K562 (cell line): Measurements from ENCODE around the gene TMEM203. TPM values are rescaled to one million over a fixed set of nuclear protein-coding genes. Genes with fewer than 3 reads are reported as not detected.

Experiments
- ATAC-seq: fragments of 200-7000 bp; cut with Tn5 transposase; 3 replicates; pipeline ENCODE4 v1.9.1; 2020; ENCODE audit warnings: moderate library complexity
- BruUV-seq: library from RNA; stranded (reverse); fragments of 400-500 nt; replicated peaks from 2 replicates; lab custom pipeline; 2021; lab: Mats Ljungman, UMichigan
- CTCF ChIA-PET: fragments of 300-600 bp; formaldehyde crosslinking; extraction: SDS; loops from one replicate; lab custom pipeline; 2021; ENCODE audit warnings: low intra/inter-chr PET ratio; lab: Yijun Ruan, JAX
- POLR2A ChIA-PET: fragments of 300-600, 350-650 bp; sonication (Branson Sonifier 250); formaldehyde crosslinking; extraction: SDS; loops from one replicate; lab custom pipeline; 2021; ENCODE audit warnings: antibody characterized with exemption, inconsistent platforms; lab: Yijun Ruan, JAX
- DNase-seq, 4 experiments: peaks; one replicate each; pipeline versions ENCODE4 v3.0.0 to v3.0.0-alpha.2; 2011 to 2018; ENCODE audit warnings: low spot score in 3 of 4, mixed read lengths in 3 of 4; ENCODE audit errors: extremely low read depth in 1 of 4
- FAIRE-seq: peaks from 2 replicates; lab custom pipeline; 2011; peaks lifted over from hg19 to GRCh38; lab: Jason Lieb, UNC
- H2AFZ ChIP-seq: 2 replicates; pipeline ENCODE4 v1.6.0; 2011; ENCODE audit warnings: low read depth, low read length, control low read depth, inconsistent platforms
- H3K27ac ChIP-seq: fragments of 200-600 bp; 3 replicates; pipeline ENCODE4 v1.8.0; 2011; ENCODE audit warnings: low read depth, mild to moderate bottlenecking, control low read depth, inconsistent platforms, low read length, moderate library complexity, mixed read lengths; ENCODE audit errors: extremely low read depth
- H3K27me3 ChIP-seq, 2 experiments: fragments of 300-600 bp in 1 of 2; 2 replicates in 1 of 2; 3 replicates in 1 of 2; pipeline versions ENCODE4 v1.6.0 to v1.8.0; 2011; ENCODE audit warnings: inconsistent platforms in 2 of 2, low read length in 2 of 2, mild to moderate bottlenecking in 1 of 2, mixed read lengths in 1 of 2, moderate library complexity in 1 of 2; ENCODE audit not compliant: control insufficient read depth in 2 of 2, insufficient read depth in 2 of 2
- H3K36me3 ChIP-seq: fragments of 300-600 bp; 3 replicates; pipeline ENCODE4 v1.8.0; 2011; ENCODE audit warnings: mild to moderate bottlenecking, low read length, inconsistent platforms; ENCODE audit not compliant: control insufficient read depth, insufficient read depth
- H3K4me1 ChIP-seq, 2 experiments: fragments of 200-600 bp in 1 of 2; replicated peaks in 1 of 2; 2 replicates in 1 of 2; 3 replicates in 1 of 2; pipeline versions ENCODE4 v1.5.1 to v1.8.0; 2011; ENCODE audit warnings: inconsistent platforms in 2 of 2, low read length in 2 of 2, mild to moderate bottlenecking in 1 of 2, mixed read lengths in 1 of 2, moderate library complexity in 1 of 2; ENCODE audit not compliant: control insufficient read depth in 2 of 2, insufficient read depth in 2 of 2
- H3K4me2 ChIP-seq: 2 replicates; pipeline ENCODE4 v1.6.1; 2011; ENCODE audit warnings: low read length, control low read depth, inconsistent platforms, mixed read lengths; ENCODE audit not compliant: insufficient read depth
- H3K4me3 ChIP-seq: fragments of 200-600 bp; sonication (generic), shearing (Covaris generic); 2 replicates; pipeline ENCODE4 v1.5.1; 2016; ENCODE audit warnings: control low read depth, inconsistent platforms
- H3K79me2 ChIP-seq: fragments of 200-600 bp; 3 replicates; pipeline ENCODE4 v1.8.0; 2011; ENCODE audit warnings: low read length, inconsistent platforms; ENCODE audit not compliant: control insufficient read depth, insufficient read depth
- H3K9ac ChIP-seq, 2 experiments: 2 replicates each; pipeline versions ENCODE4 v1.6.0 to v1.6.1; 2011; ENCODE audit warnings: low read depth in 2 of 2, low read length in 2 of 2, control low read depth in 1 of 2, inconsistent platforms in 1 of 2, mild to moderate bottlenecking in 1 of 2, mixed read lengths in 1 of 2; ENCODE audit not compliant: insufficient read depth in 1 of 2
- H3K9me1 ChIP-seq: one replicate; pipeline ENCODE4 v1.6.0; 2011; ENCODE audit warnings: inconsistent platforms, mild to moderate bottlenecking, low read length, moderate library complexity; ENCODE audit not compliant: control insufficient read depth, insufficient read depth
- H3K9me3 ChIP-seq: replicated peaks from 2 replicates; pipeline ENCODE4 v1.5.1; 2011; ENCODE audit warnings: low read depth, low read length, inconsistent platforms; ENCODE audit not compliant: control insufficient read depth, insufficient read depth
- H4K20me1 ChIP-seq: replicated peaks from 2 replicates; pipeline ENCODE4 v1.6.1; 2011; ENCODE audit warnings: low read length, inconsistent platforms, mixed read lengths; ENCODE audit not compliant: control insufficient read depth, insufficient read depth
- ATF4 ChIP-seq: fragments of 450-650 bp; formaldehyde crosslinking; IDR thresholded peaks from 2 replicates; pipeline ENCODE4 v1.4.0; 2022; ENCODE audit warnings: mild to moderate bottlenecking, moderate library complexity
- KAT8 ChIP-seq: fragments of 450-650 bp; IDR thresholded peaks from 2 replicates; pipeline ENCODE4 v1.6.1; 2016; ENCODE audit warnings: low read depth, mild to moderate bottlenecking
- KDM4B ChIP-seq, 2 experiments: fragments of 450-650 bp in 1 of 2; sonication (generic) in 1 of 2; IDR thresholded peaks; 2 replicates each; pipeline ENCODE4 v1.6.1; 2016 to 2017; ENCODE audit warnings: borderline replicate concordance in 2 of 2, antibody characterized with exemption in 1 of 2, low read depth in 1 of 2, mild to moderate bottlenecking in 1 of 2
- NR3C1 ChIP-seq: sonication (generic); formaldehyde crosslinking; IDR thresholded peaks from 2 replicates; pipeline ENCODE4 v1.8.1; 2022; ENCODE audit warnings: missing genetic modification reagents
- SMAD2 ChIP-seq: fragments of 150-350 bp; IDR thresholded peaks from 2 replicates; pipeline ENCODE4 v1.6.1; 2014; ENCODE audit warnings: low read depth, mild to moderate bottlenecking, low read length
- ZBTB1 ChIP-seq: sonication (generic); formaldehyde crosslinking; IDR thresholded peaks from 2 replicates; pipeline ENCODE4 v1.8.1; 2023; ENCODE audit warnings: missing genetic modification reagents, low read depth, mild to moderate bottlenecking, borderline replicate concordance
- ZNF655 ChIP-seq: fragments of 250-450 bp; sonication (Bioruptor Pico); IDR thresholded peaks from 2 replicates; pipeline ENCODE4 v1.5.0; 2021
- WGBS: fragments of 100-300 bp; shearing (Covaris generic); methylation state at CpG from one replicate; pipeline ENCODE4 v1.1.6; 2016; ENCODE audit warnings: low coverage, mixed read lengths; ENCODE audit not compliant: insufficient coverage; ENCODE audit errors: missing lambda C conversion rate; 5-methylcytosine and 5-hydroxymethylcytosine counted together
- in situ Hi-C: fragments of 300-500 bp; cut with MboI; formaldehyde crosslinking; loops from 4 replicates; pipeline ENCODE4 v1.15.0; 2018; ENCODE audit warnings: inconsistent platforms, mixed read lengths
- intact Hi-C: fragments of 100-400 bp; cut with micrococcal nuclease; formaldehyde crosslinking; loops from 2 replicates; pipeline ENCODE4 v1.14.2; 2022
- polyA plus RNA-seq, 8 experiments: library from polyadenylated mRNA; depleted of rRNA in 4 of 8; stranded (reverse) in 5 of 8; unstranded in 3 of 8; fragments of >200 nt; fragmentation: Nextera tagmentation in 2 of 8; fragmentation: Illumina TruSeq in 1 of 8; extraction: Ambion mirVana in 2 of 8; extraction: Trizol in 1 of 8; gene quantifications; 2 replicates each; pipeline versions ENCODE4 v1.2.1 to v1.2.3, GENCODE V29; 2011 to 2014; ENCODE audit warnings: inconsistent platforms in 1 of 8, missing spikeins in 1 of 8
- total RNA-seq, 7 experiments: library from RNA; depleted of rRNA in 6 of 7; stranded (reverse); fragments of >200 nt in 6 of 7; fragmentation: Illumina TruSeq in 2 of 7; extraction: Trizol in 2 of 7; gene quantifications; 2 replicates each; pipeline versions ENCODE4 v1.2.1 to v1.2.3, GENCODE V29; 2011 to 2021; ENCODE audit warnings: low replicate concordance in 1 of 7

TMEM203 gene
- total and polyA plus RNA-seq, 9 of the 15 experiments (the other 6 are each of a cell fraction or from before 2014, with no cell fraction given) = 8.8 to 59.5 (median 37.6) TPM

GRCh38 chr9:137241490-137242268 lies 36.2 kb upstream of the TMEM203 start:
- under 1% methylated on average over 43 of the region's 83 CpGs for WGBS
- TF ChIP-seq ATF4 = no peak
- TF ChIP-seq ZBTB1 (CRISPR knock-in tag) = no peak
- TF ChIP-seq KDM4B (IDR thresholded peaks at IDR 0.05; ENCODE audit: borderline replicate concordance in 2 of 2, low read depth in 1 of 2) = no peak
- TF ChIP-seq NR3C1 (CRISPR knock-in tag) = 0 out of 2 replicates have a peak, but pooled peaks have one; percentile 61
- no peak for TF ChIP-seq ZNF655 (CRISPR knock-in tag)
- no peak for TF ChIP-seq SMAD2
- TF ChIP-seq KAT8 = no peak

More at GRCh38 chr9:137241490-137242268, 36.2 kb upstream of the TMEM203 start:
- Histone ChIP-seq H3K4me2 (peak overlapping the region; percentile 95), H3K27ac (peak overlapping the region; percentile 90), H3K9me1 (peaks cover 4% of the 10 kb centered on the region), H3K9me3 (no peaks in the 10 kb centered on the region), H3K27me3 (no peaks in the 10 kb centered on the region), H3K4me3 (peak overlapping the region; percentile 96), H2AFZ (no peak overlapping the region), H3K36me3 (peaks cover 30% of the 10 kb centered on the region), H3K9ac (peak overlapping the region; percentile 87 to 100), H4K20me1 (peaks cover 30% of the 10 kb centered on the region), H3K4me1 (peaks cover 28 to 91% of the 10 kb centered on the region in 2 experiments), H3K79me2 (peaks cover 57% of the 10 kb centered on the region)
- ChIA-PET POLR2A (interaction anchor here (0.6 to 6.5 kb wide), 29 partner anchors 9 to 515 kb away, joined by 3 to 221 read pairs (median 5); partner anchors contain the start of genes ANAPC2, CYSRT1, NELFB and SLC34A3), CTCF (no interaction called here)
- ATAC-seq (peak; percentile 11), FAIRE-seq (no peak), DNase-seq (peak; percentile 77 to 88 (median 85))
- BruUV-seq = no TSS peak
- in situ Hi-C loops = loop anchor here (25.0 kb wide), 1 partner anchor 454 kb away; the partner anchor contains the start of genes CCDC183 and TMEM141
- intact Hi-C loops = loop anchor here (1.0 to 10.0 kb wide), 4 partner anchors 13 to 457 kb away; partner anchors contain the start of genes NELFB, NRARP and TOR4A
